Measurements from ENCODE around the gene MACROD2.

Gene MACROD2

GRCh38 chr20:14284443-14284842 is 289.1 kb downstream of the MACROD2 start:
- no peak for DNase-seq

- no peak for DNase-seq
Observed at GRCh38 chr20:14288341-14289330, 293.3 kb downstream of the MACROD2 start.

- DNase-seq: no peak
Observed at GRCh38 chr20:14291502-14291901, 296.2 kb downstream of the MACROD2 start.

- DNase-seq: no peak
Observed at GRCh38 chr20:14295238-14295637, 299.9 kb downstream of the MACROD2 start.

GRCh38 chr20:14295770-14296309 is 300.5 kb downstream of the MACROD2 start:
- no peak for DNase-seq

GRCh38 chr20:14299831-14300230 is 304.5 kb downstream of the MACROD2 start:
- DNase-seq: no peak

GRCh38 chr20:14303106-14303505 is 307.8 kb downstream of the MACROD2 start:
- DNase-seq: no peak

GRCh38 chr20:14303651-14304050 is 308.3 kb downstream of the MACROD2 start:
- no peak for DNase-seq

- DNase-seq: no peak
Observed at GRCh38 chr20:14304472-14304871, 309.2 kb downstream of the MACROD2 start.

- no peak for DNase-seq
Observed at GRCh38 chr20:14307956-14308355, 312.6 kb downstream of the MACROD2 start.

- DNase-seq: no peak
Observed at GRCh38 chr20:14310977-14311627, 315.8 kb downstream of the MACROD2 start.

- DNase-seq: no peak
Observed at GRCh38 chr20:14312001-14312400, 316.7 kb downstream of the MACROD2 start.

- no peak for DNase-seq
Observed at GRCh38 chr20:14313341-14314020, 318.2 kb downstream of the MACROD2 start.

- no peak for DNase-seq
Observed at GRCh38 chr20:14319704-14320103, 324.4 kb downstream of the MACROD2 start.

GRCh38 chr20:14331646-14332045 is 336.3 kb downstream of the MACROD2 start:
- no peak for DNase-seq

GRCh38 chr20:14332866-14333265 is 337.6 kb downstream of the MACROD2 start:
- no peak for DNase-seq

GRCh38 chr20:14333721-14334120 is 338.4 kb downstream of the MACROD2 start:
- no peak for DNase-seq

GRCh38 chr20:14334306-14334930 is 339.1 kb downstream of the MACROD2 start:
- no peak for DNase-seq

GRCh38 chr20:14335052-14335451 is 339.7 kb downstream of the MACROD2 start:
- no peak for DNase-seq

GRCh38 chr20:14336686-14337085 is 341.4 kb downstream of the MACROD2 start:
- DNase-seq: no peak

- DNase-seq: no peak
Observed at GRCh38 chr20:14337400-14338171, 342.3 kb downstream of the MACROD2 start, which contains the start of gene FLRT3. Gene FLRT3 (minus strand): TSS chr20:14337612. CDS start chr20:14327506, 10,106 bp downstream.

GRCh38 chr20:14341801-14342200 is 346.5 kb downstream of the MACROD2 start:
- no peak for DNase-seq

All from activated naive CD4-positive, alpha-beta T cell (primary cell).